CD4-positive, alpha-beta T cell treated with Interferon gamma for 1 hour (primary cell): ENCODE measurements around the gene ANKRD22.
A peak's percentile ranks its signal among the peaks of the same experiment; 100 is the strongest.

Experiments
- DNase-seq: peaks from one replicate; pipeline ENCODE4 v3.0.0-alpha.2; 2020

Gene ANKRD22

GRCh38 chr10:88833723-88834122, 17.9 kb downstream of the ANKRD22 start:
- no peak for DNase-seq

- no peak for DNase-seq
Measured at GRCh38 chr10:88833156-88833555, 18.5 kb downstream of the ANKRD22 start.

GRCh38 chr10:88832376-88832775, 19.3 kb downstream of the ANKRD22 start:
- no peak for DNase-seq

GRCh38 chr10:88831709-88832108, 19.9 kb downstream of the ANKRD22 start:
- peak; percentile 26 for DNase-seq

GRCh38 chr10:88830643-88831268, 20.9 kb downstream of the ANKRD22 start:
- DNase-seq: no peak

GRCh38 chr10:88828310-88828709, 23.3 kb downstream of the ANKRD22 start:
- DNase-seq: no peak

GRCh38 chr10:88827671-88828070, 24.0 kb downstream of the ANKRD22 start:
- DNase-seq: no peak

- DNase-seq: no peak
Measured at GRCh38 chr10:88826388-88826787, 25.3 kb downstream of the ANKRD22 start.

GRCh38 chr10:88820748-88821401, 30.8 kb downstream of the ANKRD22 start:
- DNase-seq: no peak

- DNase-seq: no peak
Measured at GRCh38 chr10:88819290-88819689, 32.4 kb downstream of the ANKRD22 start.

- DNase-seq: no peak
Measured at GRCh38 chr10:88813200-88813599, 38.4 kb downstream of the ANKRD22 start.

GRCh38 chr10:88810196-88810961, 41.3 kb downstream of the ANKRD22 start:
- DNase-seq: peak; percentile 27

GRCh38 chr10:88809621-88810020, 42.0 kb downstream of the ANKRD22 start:
- DNase-seq: no peak

GRCh38 chr10:88805924-88806323, 45.7 kb downstream of the ANKRD22 start:
- DNase-seq: no peak

- no peak for DNase-seq
Measured at GRCh38 chr10:88805361-88805760, 46.3 kb downstream of the ANKRD22 start.

- no peak for DNase-seq
Measured at GRCh38 chr10:88804083-88804812, 47.4 kb downstream of the ANKRD22 start.

- no peak for DNase-seq
Measured at GRCh38 chr10:88803641-88804040, 48.0 kb downstream of the ANKRD22 start.

GRCh38 chr10:88802523-88803285, 48.9 kb downstream of the ANKRD22 start, which contains the start of gene LIPM:
Gene LIPM (plus strand): TSS chr10:88802730. CDS start chr10:88802897, 167 bp downstream.
- no peak for DNase-seq

- DNase-seq: no peak
Measured at GRCh38 chr10:88800152-88801125, 51.2 kb downstream of the ANKRD22 start.

GRCh38 chr10:88794731-88795130, 56.9 kb downstream of the ANKRD22 start:
- DNase-seq: no peak

GRCh38 chr10:88793712-88794299, 57.8 kb downstream of the ANKRD22 start:
- no peak for DNase-seq
